ENCODE results near the gene NKAIN1. TPM values are rescaled to one million over a fixed set of nuclear protein-coding genes. Genes with fewer than 3 reads are reported as not detected.

The NKAIN1 gene
- total and polyA plus RNA-seq, 2 experiments from 2014 or later, result 14.7 to 56.7 TPM

GRCh38 chr1:31221072-31221471 is 18.6 kb downstream of the NKAIN1 start:
- Mint-ChIP-seq H3K27ac (no peak overlapping the region; the same call in 1 of the 2 replicates), H3K4me3 (no peak overlapping the region), H3K4me1 (peaks cover 18% of the 10 kb centered on the region), H3K36me3 (ENCODE audit: low read depth) (no peaks in the 10 kb centered on the region; the same call in 2 of the 3 replicates), H3K9me3 (no peaks in the 10 kb centered on the region), H3K27me3 (ENCODE audit: insufficient read depth, low read depth, poor library complexity) (peaks cover 11% of the 10 kb centered on the region)
- Histone ChIP-seq H3K27me3 (ENCODE audit: insufficient read depth) (no peaks in the 10 kb centered on the region), H3K79me2 (replicated peaks; ENCODE audit: insufficient read depth) (peaks cover 3% of the 10 kb centered on the region; the same call in 1 of the 2 replicates), H3F3A (replicated peaks; ENCODE audit: low read depth) (no peaks in the 10 kb centered on the region), H3K4me2 (no peak overlapping the region), H4K20me1 (replicated peaks; ENCODE audit: insufficient read depth) (no peaks in the 10 kb centered on the region; the same call in none of the 2 replicates), H3K36me3 (ENCODE audit: insufficient read depth) (no peaks in the 10 kb centered on the region), H3K9me2 (ENCODE audit: insufficient read depth) (no peaks in the 10 kb centered on the region), H2AFZ (no peak overlapping the region), H3K27ac (ENCODE audit: low read depth) (no peak overlapping the region), H3K4me3 (no peak overlapping the region), H3K4me1 (ENCODE audit: insufficient read depth) (peaks cover 13% of the 10 kb centered on the region)
- no peak for TF ChIP-seq EZH2phosphoT487 (IDR thresholded peaks at IDR 0.05; ENCODE audit: unreplicated experiment)
- TF ChIP-seq, protein P1, sequence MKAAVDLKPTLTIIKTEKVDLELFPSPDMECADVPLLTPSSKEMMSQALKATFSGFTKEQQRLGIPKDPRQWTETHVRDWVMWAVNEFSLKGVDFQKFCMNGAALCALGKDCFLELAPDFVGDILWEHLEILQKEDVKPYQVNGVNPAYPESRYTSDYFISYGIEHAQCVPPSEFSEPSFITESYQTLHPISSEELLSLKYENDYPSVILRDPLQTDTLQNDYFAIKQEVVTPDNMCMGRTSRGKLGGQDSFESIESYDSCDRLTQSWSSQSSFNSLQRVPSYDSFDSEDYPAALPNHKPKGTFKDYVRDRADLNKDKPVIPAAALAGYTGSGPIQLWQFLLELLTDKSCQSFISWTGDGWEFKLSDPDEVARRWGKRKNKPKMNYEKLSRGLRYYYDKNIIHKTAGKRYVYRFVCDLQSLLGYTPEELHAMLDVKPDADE (IDR thresholded peaks at IDR 0.05), result no peak
- TF ChIP-seq, protein P2, sequence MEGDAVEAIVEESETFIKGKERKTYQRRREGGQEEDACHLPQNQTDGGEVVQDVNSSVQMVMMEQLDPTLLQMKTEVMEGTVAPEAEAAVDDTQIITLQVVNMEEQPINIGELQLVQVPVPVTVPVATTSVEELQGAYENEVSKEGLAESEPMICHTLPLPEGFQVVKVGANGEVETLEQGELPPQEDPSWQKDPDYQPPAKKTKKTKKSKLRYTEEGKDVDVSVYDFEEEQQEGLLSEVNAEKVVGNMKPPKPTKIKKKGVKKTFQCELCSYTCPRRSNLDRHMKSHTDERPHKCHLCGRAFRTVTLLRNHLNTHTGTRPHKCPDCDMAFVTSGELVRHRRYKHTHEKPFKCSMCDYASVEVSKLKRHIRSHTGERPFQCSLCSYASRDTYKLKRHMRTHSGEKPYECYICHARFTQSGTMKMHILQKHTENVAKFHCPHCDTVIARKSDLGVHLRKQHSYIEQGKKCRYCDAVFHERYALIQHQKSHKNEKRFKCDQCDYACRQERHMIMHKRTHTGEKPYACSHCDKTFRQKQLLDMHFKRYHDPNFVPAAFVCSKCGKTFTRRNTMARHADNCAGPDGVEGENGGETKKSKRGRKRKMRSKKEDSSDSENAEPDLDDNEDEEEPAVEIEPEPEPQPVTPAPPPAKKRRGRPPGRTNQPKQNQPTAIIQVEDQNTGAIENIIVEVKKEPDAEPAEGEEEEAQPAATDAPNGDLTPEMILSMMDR (conservative IDR thresholded peaks at IDR 0.05; ENCODE audit: low read depth in 2 of 2), result no peak
- TF ChIP-seq POLR2AphosphoS5 (IDR thresholded peaks at IDR 0.05; ENCODE audit: low read depth), result no peak
- no peak for TF ChIP-seq STAT1 (IDR thresholded peaks at IDR 0.05; ENCODE audit: unreplicated experiment)
- TF ChIP-seq ZNF462 (CRISPR knock-in tag; IDR thresholded peaks at IDR 0.05), result no peak
- no peak for TF ChIP-seq CREB1 (CRISPR knock-in tag; IDR thresholded peaks at IDR 0.05; ENCODE audit: low read depth)
- TF ChIP-seq ZNF114 (CRISPR knock-in tag; IDR thresholded peaks at IDR 0.05), result no peak
- TF ChIP-seq REST (IDR thresholded peaks at IDR 0.05; ENCODE audit: unreplicated experiment), result no peak
- TF ChIP-seq EZH2 (IDR thresholded peaks at IDR 0.05; ENCODE audit: low read depth, unreplicated experiment), result no peak
- TF ChIP-seq NANOG (IDR thresholded peaks at IDR 0.05; ENCODE audit: borderline replicate concordance), result no peak
- no peak for TF ChIP-seq ZNF331 (CRISPR knock-in tag; IDR thresholded peaks at IDR 0.05; ENCODE audit: low read depth)
- no peak for TF ChIP-seq JUNB (IDR thresholded peaks at IDR 0.05; ENCODE audit: unreplicated experiment)
- ATAC-seq, result no peak
- DNase-seq (ENCODE audit: low spot score), result no peak

All from GM23338 (cell line).